Cardiac fibroblast (primary cell): ENCODE results near the gene EXOC6B.
A peak's percentile ranks its signal among the peaks of the same experiment; 100 is the strongest.
"Not testable (repeated sequence)": the region's sequence is repeated elsewhere in the genome, so short reads cannot be mapped to it uniquely, and the experiment has no call there.

Source experiments
- DNase-seq, 2 donors: peaks; one replicate each; pipeline versions ENCODE4 v3.0.0 to v3.0.0-alpha.2; 2010; ENCODE audit warnings: low read depth in 2 of 2
- H3K4me3 ChIP-seq, 2 donors: replicated peaks in 1 of 2; 1 replicate in 1 of 2; 2 replicates in 1 of 2; pipeline ENCODE4 v1.5.1; 2011; ENCODE audit warnings: low read depth in 2 of 2, low read length in 2 of 2, mild to moderate bottlenecking in 2 of 2, moderate library complexity in 1 of 2
- TF ChIP-seq, protein P1 (sequence below): IDR thresholded peaks from one replicate; pipeline ENCODE4 v1.5.1; 2011; ENCODE audit warnings: low read depth, mild to moderate bottlenecking, low read length, inconsistent platforms

The EXOC6B gene

DNA sequence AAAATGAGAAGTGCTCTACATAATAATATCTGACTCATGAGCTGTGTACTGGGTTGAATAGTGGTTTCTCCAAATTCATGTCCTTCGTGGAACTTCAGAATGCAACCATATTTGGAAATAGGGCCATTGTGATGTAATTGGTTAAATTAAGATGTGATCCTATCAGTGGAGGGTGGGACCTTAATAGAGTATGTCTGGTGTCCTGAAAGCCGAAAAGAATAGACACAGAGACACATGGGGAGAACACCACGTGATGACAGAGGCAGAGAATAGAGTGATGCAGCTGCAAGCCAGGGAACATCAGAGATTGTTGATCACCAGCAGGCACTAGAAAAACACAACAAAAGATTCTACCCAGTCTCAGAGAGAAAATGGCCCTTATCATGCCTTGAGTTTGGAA lies 310.1 kb downstream of the EXOC6B start:
- DNase-seq: peak in 1 of 2 donors; percentile 53
- TF ChIP-seq, protein P1, sequence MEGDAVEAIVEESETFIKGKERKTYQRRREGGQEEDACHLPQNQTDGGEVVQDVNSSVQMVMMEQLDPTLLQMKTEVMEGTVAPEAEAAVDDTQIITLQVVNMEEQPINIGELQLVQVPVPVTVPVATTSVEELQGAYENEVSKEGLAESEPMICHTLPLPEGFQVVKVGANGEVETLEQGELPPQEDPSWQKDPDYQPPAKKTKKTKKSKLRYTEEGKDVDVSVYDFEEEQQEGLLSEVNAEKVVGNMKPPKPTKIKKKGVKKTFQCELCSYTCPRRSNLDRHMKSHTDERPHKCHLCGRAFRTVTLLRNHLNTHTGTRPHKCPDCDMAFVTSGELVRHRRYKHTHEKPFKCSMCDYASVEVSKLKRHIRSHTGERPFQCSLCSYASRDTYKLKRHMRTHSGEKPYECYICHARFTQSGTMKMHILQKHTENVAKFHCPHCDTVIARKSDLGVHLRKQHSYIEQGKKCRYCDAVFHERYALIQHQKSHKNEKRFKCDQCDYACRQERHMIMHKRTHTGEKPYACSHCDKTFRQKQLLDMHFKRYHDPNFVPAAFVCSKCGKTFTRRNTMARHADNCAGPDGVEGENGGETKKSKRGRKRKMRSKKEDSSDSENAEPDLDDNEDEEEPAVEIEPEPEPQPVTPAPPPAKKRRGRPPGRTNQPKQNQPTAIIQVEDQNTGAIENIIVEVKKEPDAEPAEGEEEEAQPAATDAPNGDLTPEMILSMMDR: no peak
- H3K4me3 ChIP-seq: no peak overlapping the region

DNA sequence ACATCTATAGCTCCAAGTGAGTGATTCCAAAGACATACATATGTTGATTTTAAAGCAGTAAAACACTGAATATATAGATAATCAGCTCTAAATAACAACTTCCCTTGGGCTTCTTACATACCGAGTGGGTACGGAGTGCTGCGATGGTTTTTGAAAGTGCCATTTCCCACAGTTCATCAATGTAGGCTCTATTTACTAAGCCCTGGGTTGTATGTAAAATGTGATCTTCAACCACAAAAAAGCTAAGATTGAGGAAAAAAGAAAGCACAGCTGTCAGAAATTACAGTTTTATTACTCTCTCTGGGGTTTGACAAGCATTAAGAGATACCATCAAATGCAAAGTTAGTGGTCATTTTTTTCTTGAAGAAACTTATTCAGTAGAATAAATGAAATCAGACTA lies 312.8 kb downstream of the EXOC6B start:
- no peak for DNase-seq
- TF ChIP-seq, protein P1: no peak
- no peak overlapping the region for H3K4me3 ChIP-seq

DNA sequence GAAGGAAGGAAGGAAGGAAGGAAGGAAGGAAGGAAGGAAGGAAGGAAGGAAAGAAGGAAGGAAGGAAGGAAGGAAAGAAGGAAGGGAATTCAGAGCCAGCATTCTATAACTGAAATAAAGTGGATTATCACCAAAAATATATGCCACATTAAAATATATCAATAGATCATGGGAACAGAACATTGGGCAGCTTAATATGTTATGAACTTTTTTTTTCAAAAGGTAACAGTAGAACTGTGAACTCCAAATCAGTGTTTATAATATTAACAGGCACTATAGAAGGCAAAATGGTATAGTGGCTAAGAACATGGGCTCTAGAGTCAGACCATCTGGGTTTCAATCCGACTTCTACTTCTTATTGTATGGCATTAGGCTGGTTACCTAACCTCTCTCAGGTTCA lies 313.5 kb downstream of the EXOC6B start:
- TF ChIP-seq, protein P1: no peak
- no peak overlapping the region for H3K4me3 ChIP-seq
- DNase-seq: no peak

DNA sequence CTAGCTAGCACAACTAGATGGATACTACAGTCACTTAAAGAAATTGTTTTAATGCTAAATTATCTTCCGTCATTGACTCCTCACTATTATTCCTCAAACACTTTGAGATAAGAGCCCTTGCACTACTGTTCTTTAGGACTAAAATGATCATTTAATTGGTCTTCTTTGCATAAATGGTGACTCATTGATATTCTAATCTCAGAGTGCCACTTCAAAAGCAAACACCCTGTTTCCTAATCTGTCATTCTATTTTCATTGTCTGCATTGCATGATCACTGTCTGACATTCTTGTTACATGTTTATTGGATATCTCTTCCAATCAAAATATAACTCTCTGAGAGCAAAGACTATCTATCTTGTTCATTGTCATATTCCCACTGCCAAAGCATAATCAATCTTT lies 313.9 kb downstream of the EXOC6B start:
- DNase-seq: no peak
- TF ChIP-seq, protein P1: no peak
- H3K4me3 ChIP-seq: no peak overlapping the region

DNA sequence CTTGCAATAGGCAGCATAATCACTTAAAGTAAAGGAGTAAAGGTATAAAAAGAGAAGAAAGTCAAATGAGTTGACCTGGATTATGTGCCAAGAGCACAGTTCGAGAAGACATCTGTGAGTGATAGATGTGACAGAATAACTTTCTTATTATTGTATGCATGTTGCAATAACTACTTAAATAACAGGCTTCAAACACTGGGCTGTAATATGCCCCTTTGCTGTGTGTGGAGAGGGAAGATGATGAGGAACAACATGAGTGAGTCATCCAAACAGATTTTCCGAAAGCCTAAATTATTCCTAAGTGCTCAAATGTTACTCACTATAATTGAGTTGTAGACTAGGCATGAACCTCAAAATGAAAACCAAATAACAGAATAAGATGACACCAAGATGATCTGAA lies 328.1 kb downstream of the EXOC6B start:
- DNase-seq: no peak
- no peak overlapping the region for H3K4me3 ChIP-seq
- TF ChIP-seq, protein P1: no peak

DNA sequence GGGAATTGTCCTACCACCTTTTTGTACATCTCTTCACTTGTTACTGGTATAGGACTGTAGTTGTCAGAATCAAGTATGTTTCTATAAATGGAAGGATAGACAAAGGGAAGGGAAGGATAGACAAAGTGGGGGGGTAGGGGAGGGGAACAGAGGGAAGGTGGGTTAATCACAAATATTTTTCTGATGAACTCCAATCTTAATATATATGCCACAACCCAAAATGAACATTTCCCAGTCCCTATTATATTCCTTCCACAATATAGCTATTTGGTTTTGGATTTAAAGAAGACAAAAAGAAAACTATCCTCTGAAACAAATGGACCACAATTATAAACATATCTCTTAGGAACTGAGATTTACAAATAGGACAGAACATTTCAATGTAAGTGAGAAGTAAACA lies 329.4 kb downstream of the EXOC6B start:
- DNase-seq: no peak
- TF ChIP-seq, protein P1: no peak

DNA sequence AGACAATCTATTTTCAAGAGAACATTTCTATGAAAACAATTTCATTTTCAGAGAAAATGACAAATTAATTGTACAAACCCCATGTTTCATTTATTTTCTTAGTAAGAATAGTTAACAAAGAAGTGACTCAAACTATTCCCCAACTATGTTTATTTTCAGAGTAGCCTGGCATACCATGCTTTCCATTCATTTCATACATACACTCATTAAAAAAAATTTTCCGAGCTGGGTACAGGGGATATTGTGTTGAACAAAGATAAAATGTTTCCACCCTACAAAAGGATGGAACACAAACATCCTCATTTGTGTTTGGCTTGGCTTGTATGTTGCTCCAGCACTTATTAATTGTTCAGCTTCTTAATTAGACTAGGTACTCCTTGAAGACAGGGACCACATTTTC lies 331.4 kb downstream of the EXOC6B start:
- TF ChIP-seq, protein P1: no peak
- H3K4me3 ChIP-seq: no peak overlapping the region
- peak in 1 of 2 donors; percentile 16 for DNase-seq

More for the DNA sequence above, 329.4 kb downstream of the EXOC6B start:
- no peak overlapping the region for H3K4me3 ChIP-seq

DNA sequence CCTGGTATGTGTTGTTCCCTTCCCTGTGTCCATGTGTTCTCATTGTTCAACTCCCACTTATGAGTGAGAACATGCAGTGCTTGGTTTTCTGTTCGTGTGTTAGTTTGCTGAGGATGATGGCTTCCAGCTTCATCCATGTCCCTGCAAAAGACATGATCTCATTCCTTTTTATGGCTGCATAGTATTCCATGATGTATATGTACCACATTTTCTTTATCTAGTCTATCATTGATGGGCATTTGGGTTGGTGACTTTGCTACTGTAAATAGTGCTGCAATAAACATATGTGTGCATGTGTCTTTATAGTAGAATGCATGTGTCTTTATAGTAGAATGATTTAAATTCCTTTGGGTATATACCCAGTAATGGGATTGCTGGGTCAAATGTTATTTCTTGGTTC lies 341.2 kb downstream of the EXOC6B start:
- DNase-seq, H3K4me3 ChIP-seq: not testable (repeated sequence)
